Measurements from ENCODE around the gene SEBOX. TPM values are rescaled to one million over a fixed set of nuclear protein-coding genes. Genes with fewer than 3 reads are reported as not detected.

Gene SEBOX
- polyA plus RNA-seq, 3 donors: not detected

DNA sequence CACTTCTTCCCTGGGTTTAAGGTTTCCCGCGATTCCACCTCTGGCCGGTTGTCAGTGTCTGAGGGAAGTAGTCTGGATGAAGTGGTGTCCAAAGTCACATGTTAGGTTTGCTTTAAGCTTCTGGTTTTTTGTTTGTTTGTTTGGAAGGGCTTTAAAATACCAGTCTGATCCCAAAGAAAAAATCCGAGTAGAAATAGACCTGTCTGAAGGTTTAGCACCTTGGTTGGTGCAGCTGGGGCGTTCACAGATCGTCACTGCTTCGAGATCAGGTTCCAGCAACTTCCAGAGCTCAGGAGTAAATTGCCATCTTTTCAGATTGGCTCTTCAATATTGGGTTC, 45.4 kb downstream of the SEBOX start:
- DNase-seq: no peak

DNA sequence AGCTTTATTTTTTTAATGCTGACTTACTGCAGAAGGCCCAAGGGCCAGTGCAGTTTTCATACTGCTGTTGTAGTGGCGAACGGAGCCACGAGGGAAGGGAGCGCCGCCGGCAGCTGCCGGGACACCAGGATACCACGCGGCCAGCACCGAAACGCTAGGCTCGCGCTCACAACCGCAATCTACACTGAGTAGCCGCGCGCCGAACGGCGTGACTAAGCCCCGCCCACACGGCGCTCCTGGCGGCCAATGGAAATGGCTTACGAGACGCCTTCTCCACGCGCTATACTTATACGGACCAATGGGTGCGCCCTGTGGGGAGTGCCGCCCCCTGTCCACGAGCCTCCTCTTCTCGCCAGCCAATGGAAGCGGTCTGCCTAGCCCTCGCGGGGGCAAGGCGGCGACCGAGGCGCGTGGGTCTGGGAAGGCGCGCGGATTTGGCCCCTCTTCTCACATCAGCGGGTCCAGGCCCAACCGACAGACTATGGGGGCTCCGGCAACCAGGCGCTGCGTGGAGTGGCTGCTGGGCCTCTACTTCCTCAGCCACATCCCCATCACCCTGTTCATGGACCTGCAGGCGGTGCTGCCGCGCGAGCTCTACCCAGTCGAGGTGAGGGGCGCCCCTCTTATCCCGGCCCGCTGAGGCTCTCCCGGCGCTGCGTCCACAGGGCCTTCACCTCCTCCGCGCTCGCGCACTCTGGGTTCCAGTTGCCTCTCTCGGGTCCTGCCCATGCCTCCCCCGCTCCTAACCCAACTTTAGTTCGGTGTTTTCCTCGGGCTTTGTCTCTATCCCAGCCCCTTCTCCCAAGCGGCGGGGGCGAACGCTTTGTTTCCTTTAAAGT, 46.0 kb downstream of the SEBOX start, which contains the start of gene TMEM97:
TSS of gene TMEM97 (plus strand) at position 442 of the 839 bp plus-strand sequence. CDS start at position 482, 40 bp downstream.
- peak; percentile 95 for DNase-seq

DNA sequence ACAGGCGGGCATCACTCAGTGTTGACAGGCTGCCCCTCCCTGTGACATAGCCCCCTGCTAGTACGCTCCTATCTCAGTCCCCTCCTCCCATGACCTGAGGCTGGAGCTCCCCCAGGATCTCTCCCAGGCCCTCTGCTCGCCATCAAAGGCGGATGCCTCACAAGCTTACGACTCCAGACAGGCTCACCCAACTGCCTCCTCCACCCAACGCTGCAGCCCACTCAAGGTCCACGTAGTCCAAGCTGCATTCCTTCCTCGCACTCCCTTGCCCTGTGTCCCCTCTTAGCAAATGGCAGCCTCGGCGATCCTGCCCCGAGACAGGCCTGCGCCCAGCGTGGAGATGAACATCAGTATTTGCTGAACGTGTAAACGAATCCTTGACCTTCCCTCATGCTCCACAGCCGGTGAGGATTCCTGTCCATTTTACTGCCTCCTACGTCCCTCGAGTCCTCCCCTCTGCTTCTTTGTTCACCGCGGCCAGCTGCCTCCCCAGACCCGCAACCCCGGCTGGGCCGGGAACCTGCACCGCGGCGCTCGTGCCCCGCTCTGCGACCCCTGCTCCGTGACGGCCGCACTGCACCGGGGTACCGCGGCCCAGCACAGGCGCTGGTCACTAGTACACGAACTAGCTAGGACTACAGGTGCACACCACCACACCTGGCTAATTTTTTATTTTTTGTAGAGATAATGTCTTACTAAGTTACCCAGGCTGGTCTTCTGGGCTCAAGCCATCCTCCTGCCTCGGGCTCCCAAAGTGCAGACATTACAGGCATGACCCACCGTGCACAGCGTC, 46.8 kb downstream of the SEBOX start:
- DNase-seq: no peak

DNA sequence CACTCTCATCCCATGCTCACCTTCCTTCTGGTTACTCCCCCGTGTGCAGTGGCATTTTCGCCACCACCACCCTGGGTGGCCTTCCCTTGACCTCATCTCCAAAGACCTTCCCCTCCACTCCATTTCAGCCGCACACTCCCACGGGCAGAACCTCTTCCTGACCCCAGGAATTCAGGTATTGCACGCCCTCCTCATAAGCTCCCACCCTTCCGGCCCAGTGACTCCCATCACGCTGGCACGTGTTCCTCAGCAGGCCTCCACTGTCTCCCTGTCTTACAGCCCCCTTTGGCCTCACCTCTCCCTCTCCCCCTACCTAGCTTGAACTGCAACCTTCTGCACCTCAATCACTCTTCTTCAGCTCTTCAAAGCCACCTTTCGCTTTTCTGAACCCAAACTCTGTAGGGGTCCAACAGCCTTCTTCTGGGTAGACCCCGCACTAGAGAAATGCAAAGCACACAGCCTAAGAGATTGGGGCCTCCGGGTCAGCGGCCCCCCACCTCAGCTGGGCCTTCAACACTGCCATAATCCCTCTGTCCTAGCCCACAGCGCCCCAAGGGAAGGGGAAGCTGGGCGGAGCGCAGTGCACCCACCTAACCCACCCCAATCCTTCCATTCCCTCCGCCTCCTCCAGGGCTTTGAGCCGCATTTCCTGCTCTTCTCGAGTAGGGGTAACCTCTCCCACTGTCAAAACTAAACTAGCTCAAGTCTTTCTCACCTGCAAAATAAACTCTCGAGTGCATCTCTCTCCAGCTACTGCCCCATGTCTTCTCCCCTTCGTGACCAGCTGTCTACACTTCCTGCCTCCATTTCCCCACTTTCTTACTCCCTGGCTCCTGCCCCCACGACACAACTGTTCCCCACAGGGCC, 47.7 kb downstream of the SEBOX start:
- no peak for DNase-seq

DNA sequence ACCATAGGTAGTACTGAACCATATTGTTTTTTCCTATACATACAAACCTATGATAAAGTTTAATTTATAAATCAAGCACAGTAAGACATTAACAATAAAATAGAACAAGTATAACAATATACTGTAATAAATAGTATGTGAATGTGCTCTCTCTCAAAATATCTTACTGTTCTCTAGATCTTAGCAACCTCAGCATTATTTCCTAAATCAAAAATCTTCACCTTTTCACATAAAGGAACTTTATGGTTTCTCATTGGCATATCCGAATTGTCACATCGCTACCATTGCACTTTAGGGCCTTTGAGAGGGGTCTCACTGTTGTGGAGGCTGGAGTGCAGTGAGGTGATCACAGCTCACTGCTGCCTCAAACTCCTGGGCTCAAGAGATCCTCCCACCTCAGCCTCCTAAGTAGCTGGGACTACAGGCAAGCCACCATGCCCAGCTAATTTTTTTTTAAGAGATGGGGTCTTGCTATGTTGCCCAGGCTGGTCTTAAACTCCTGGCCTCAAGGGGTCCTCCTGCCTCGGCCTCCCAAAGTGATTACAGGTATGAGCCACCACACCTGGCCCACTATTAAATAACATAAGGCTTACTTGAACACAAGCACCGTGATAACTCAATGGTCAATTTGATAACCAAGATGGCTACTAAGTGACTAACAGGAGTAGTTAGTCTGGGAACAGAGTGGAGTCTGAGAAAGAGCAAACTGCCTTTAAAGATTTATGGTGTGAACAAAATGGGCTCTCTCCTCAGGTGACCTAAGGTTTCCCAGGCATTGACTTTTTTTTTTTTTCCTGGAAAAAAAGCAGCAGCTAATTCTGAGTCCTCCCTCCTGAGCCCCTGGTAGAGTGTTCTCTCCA, 48.9 kb downstream of the SEBOX start:
- DNase-seq: no peak

DNA sequence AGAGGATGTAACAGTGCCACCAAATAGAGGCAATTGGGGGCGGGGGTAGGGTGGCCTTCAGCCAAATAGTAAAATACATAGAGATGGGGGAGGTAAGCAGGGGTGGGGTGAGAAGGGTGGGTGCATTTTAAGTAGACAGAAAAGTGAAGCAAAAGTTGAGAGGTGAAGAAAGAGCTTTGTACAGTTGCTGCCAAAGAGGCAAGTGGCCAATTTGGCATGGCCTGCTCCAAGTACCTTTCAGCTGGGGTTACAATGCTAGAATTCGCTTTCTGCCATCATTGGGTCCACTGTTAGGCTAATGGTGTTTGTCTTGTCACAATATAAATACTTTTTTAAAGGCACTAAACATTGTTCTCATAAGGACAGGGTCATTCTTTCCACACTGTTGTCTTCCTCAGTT, 51.2 kb downstream of the SEBOX start:
- DNase-seq: no peak

Other genes starting within 250 kb of the SEBOX start
- gene TMEM97, start 46.0 kb downstream of the SEBOX start, polyA plus RNA-seq (ENCODE audit: insufficient read length in 3 of 3): 10 to 100 TPM; 53.6 to 62.3 (median 54.4) TPM
- gene IFT20, start 29.7 kb downstream of the SEBOX start, polyA plus RNA-seq (ENCODE audit: insufficient read length in 3 of 3): 10 to 100 TPM; 50.6 to 58.9 (median 54.0) TPM
- gene TNFAIP1, start 29.4 kb downstream of the SEBOX start, polyA plus RNA-seq (ENCODE audit: insufficient read length in 3 of 3): 10 to 100 TPM; 40.7 to 44.6 (median 44.5) TPM
- 100 to 1,000 TPM in 1 of 3 donors, 10 to 100 TPM in 2; 87.6 to 102 (median 93.9) TPM for gene POLDIP2, start 7.7 kb downstream of the SEBOX start, polyA plus RNA-seq (ENCODE audit: insufficient read length in 3 of 3)
- 10 to 100 TPM; 18.7 to 25.2 (median 20.4) TPM for gene VTN, start 5.1 kb upstream of the SEBOX start, polyA plus RNA-seq (ENCODE audit: insufficient read length in 3 of 3)
- 10 to 100 TPM; 14.9 to 16.8 (median 15.9) TPM for gene SARM1, start 6.5 kb upstream of the SEBOX start, polyA plus RNA-seq (ENCODE audit: insufficient read length in 3 of 3)
- 10 to 100 TPM; 11.4 to 16.8 (median 14.9) TPM for gene SLC46A1, start 41.0 kb upstream of the SEBOX start, polyA plus RNA-seq (ENCODE audit: insufficient read length in 3 of 3)
- gene SLC13A2, start 108.4 kb upstream of the SEBOX start, polyA plus RNA-seq (ENCODE audit: insufficient read length in 3 of 3): 10 to 100 TPM; 13.0 to 18.8 (median 16.9) TPM
- under 1 TPM; 0.47 to 0.69 (median 0.57) TPM for gene FOXN1, start 141.1 kb upstream of the SEBOX start, polyA plus RNA-seq (ENCODE audit: insufficient read length in 3 of 3)
- gene UNC119, start 187.4 kb upstream of the SEBOX start, polyA plus RNA-seq (ENCODE audit: insufficient read length in 3 of 3): 10 to 100 TPM; 60.8 to 78.8 (median 70.3) TPM
- 100 to 1,000 TPM in 2 of 3 donors, 10 to 100 TPM in 1; 95.6 to 111 (median 107) TPM for gene PIGS, start 206.3 kb upstream of the SEBOX start, polyA plus RNA-seq (ENCODE audit: insufficient read length in 3 of 3)
- 10 to 100 TPM; 29.6 to 31.2 (median 30.1) TPM for gene ALDOC, start 211.7 kb upstream of the SEBOX start, polyA plus RNA-seq (ENCODE audit: insufficient read length in 3 of 3)
- 10 to 100 TPM; 61.9 to 65.9 (median 63.4) TPM for gene SPAG5, start 233.8 kb upstream of the SEBOX start, polyA plus RNA-seq (ENCODE audit: insufficient read length in 3 of 3)
- 10 to 100 TPM; 10.6 to 31.7 (median 29.3) TPM for gene RSKR, start 249.0 kb upstream of the SEBOX start, polyA plus RNA-seq (ENCODE audit: insufficient read length in 3 of 3)